PFSK-1 (cell line): ENCODE measurements around the gene AUTS2.

Source experiments
- FOXP2 ChIP-seq: optimal IDR thresholded peaks from 2 replicates; pipeline ENCODE3; 2011; ENCODE audit warnings: borderline replicate concordance, control low read depth, inconsistent platforms; ENCODE audit not compliant: insufficient read depth; ENCODE audit errors: extremely low read length, extremely low read depth
- POLR2AphosphoS5 ChIP-seq: IDR thresholded peaks from 2 replicates; pipeline ENCODE4 v1.6.1; 2012; ENCODE audit warnings: low read depth, mild to moderate bottlenecking, control low read depth, low read length, moderate library complexity
- REST ChIP-seq, 2 experiments: IDR thresholded peaks; 2 replicates each; pipeline versions ENCODE4 v1.6.1 to v1.8.0; 2011 to 2012; ENCODE audit warnings: low read depth in 2 of 2, low read length in 2 of 2, control low read depth in 1 of 2, inconsistent platforms in 1 of 2, mild to moderate bottlenecking in 1 of 2, moderate library complexity in 1 of 2; ENCODE audit not compliant: insufficient read depth in 1 of 2
- SIN3A ChIP-seq: IDR thresholded peaks from 2 replicates; pipeline ENCODE4 v1.6.1; 2012; ENCODE audit warnings: mild to moderate bottlenecking, low read length, moderate library complexity, borderline replicate concordance; ENCODE audit not compliant: insufficient read depth
- TAF1 ChIP-seq: IDR thresholded peaks from 2 replicates; pipeline ENCODE4 v1.6.1; 2012; ENCODE audit warnings: low read length, control low read depth, borderline replicate concordance; ENCODE audit not compliant: insufficient read depth

The AUTS2 gene

DNA sequence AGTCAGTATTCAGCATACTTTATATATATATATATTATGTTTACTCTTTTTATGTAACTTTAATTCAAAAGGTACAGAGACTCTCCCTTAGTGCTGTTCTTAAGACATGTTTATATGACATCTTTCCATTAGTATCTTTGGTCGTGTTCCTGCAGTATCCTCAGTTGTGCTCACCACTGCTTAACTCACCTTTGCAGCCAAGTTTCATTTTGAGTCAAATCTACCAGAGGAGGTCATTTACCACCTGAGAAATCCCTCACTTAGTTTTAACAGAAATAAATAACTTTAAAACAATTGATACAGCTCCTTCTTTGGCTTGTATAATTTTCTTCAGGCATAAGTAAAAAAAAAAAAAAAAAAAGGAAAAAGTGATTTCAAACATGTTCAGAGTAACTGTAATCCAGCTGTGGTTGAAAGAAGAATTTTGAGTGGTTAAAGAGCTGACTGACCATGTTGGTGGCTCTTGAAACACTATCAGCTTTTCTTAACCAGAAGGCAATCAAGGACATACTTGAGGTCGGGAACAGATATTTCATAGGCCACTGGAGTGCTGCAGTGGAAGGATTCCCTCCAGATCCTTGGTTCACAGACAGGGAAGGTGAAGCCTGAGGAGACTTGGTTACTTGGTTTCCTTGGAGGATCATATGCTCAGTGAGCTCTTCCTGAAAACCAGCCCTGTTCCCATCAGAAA is 116.8 kb downstream of the AUTS2 start:
- TF ChIP-seq SIN3A (no peak), POLR2AphosphoS5 (no peak), REST (IDR thresholded peaks at IDR 0.05; ENCODE audit: insufficient read depth in 1 of 2, low read depth in 2 of 2, low read length in 2 of 2) (no peak), TAF1 (no peak), FOXP2 (no peak)

GRCh38 chr7:69717221-69717620 is 118.9 kb downstream of the AUTS2 start:
- TF ChIP-seq REST (IDR thresholded peaks at IDR 0.05; ENCODE audit: insufficient read depth in 1 of 2, low read depth in 2 of 2, low read length in 2 of 2) = no peak
- TF ChIP-seq POLR2AphosphoS5 = no peak
- no peak for TF ChIP-seq FOXP2
- TF ChIP-seq TAF1 = no peak
- TF ChIP-seq SIN3A = no peak

GRCh38 chr7:69719717-69720116 is 121.4 kb downstream of the AUTS2 start:
- no peak for TF ChIP-seq FOXP2
- TF ChIP-seq SIN3A = no peak
- no peak for TF ChIP-seq TAF1
- no peak for TF ChIP-seq REST (IDR thresholded peaks at IDR 0.05; ENCODE audit: insufficient read depth in 1 of 2, low read depth in 2 of 2, low read length in 2 of 2)
- no peak for TF ChIP-seq POLR2AphosphoS5

- TF ChIP-seq TAF1 (no peak), SIN3A (no peak), POLR2AphosphoS5 (no peak), REST (IDR thresholded peaks at IDR 0.05; ENCODE audit: insufficient read depth in 1 of 2, low read depth in 2 of 2, low read length in 2 of 2) (peak; percentile 25 to 67; a peak in 2 of 4 replicates), FOXP2 (no peak)
These were observed 124.6 kb downstream of the AUTS2 start for GRCh38 chr7:69722843-69723242.

DNA sequence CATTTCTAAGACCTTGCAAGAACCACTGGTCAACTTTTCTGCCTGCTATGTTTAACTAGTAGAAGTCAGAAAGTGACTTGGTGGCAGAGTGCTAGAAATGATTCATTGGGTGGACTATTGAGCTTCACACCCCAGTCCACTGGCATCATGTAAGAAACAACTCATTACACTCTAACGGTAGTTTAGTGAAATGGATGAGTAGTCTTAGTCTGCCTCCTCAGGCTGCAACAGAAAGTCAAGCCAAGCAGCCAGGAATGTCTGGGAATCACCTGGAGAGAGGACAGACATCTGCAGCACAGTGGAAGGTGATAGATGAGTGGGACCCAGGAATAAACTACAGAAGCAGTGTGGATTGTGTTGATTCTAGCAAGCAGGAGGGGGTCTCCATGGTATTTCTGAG is 125.4 kb downstream of the AUTS2 start:
- TF ChIP-seq REST (IDR thresholded peaks at IDR 0.05; ENCODE audit: insufficient read depth in 1 of 2, low read depth in 2 of 2, low read length in 2 of 2) (no peak), POLR2AphosphoS5 (no peak), SIN3A (no peak), TAF1 (no peak), FOXP2 (no peak)
